Measurements from ENCODE around the gene ULK2.
"Not testable (repeated sequence)": the region's sequence is repeated elsewhere in the genome, so short reads cannot be mapped to it uniquely, and the experiment has no call there.

ULK2 gene

GRCh38 chr17:19865021-19865420 is 2.7 kb downstream of the ULK2 start:
- no peak for DNase-seq (ENCODE audit: low read depth in 2 of 2)

- not testable (repeated sequence) for DNase-seq (ENCODE audit: low read depth in 2 of 2)
Observed at GRCh38 chr17:19860647-19861177, 7.0 kb downstream of the ULK2 start.

DNA sequence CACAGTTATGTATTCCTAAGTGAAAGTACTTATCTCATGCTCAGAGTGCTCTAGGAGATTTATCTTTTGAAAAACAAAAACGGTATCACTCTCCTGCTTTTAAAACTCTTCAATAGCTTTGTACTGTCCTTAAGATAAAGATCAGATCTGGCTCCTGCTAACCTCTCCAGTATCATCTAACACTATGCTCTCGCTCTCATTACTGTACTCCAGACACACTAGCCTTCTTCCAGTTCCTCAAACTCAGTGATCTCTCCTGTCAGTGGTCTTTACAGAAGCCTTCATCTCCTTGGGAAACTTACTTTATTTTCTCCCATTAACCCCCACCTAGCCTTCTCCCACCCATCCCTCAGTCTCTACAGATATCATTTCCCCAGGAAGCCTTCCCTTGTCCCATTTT is 10.1 kb downstream of the ULK2 start:
- no peak for DNase-seq (ENCODE audit: low read depth in 2 of 2)

- no peak for DNase-seq (ENCODE audit: low read depth in 2 of 2)
Observed at GRCh38 chr17:19833914-19834313, 33.8 kb downstream of the ULK2 start.

DNA sequence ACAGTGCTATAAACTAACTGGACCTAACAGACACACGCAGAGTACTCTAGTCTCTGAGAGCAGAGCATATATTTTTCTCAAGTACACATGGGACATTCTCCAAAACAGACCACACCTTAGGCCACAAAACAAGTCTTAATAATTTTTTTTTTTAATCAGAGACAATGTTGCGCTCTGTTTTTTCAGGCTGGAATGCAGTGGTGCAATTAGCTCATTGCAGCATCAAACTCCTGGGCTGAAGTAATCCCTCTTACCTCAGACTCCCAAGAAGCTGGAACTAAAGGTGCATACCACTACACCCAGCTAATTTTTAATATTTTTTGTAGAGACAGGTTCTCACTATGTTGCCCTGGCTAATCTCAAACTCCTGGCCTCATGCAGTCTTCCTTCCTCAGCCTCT is 37.7 kb downstream of the ULK2 start:
- DNase-seq (ENCODE audit: low read depth in 2 of 2) = no peak

DNA sequence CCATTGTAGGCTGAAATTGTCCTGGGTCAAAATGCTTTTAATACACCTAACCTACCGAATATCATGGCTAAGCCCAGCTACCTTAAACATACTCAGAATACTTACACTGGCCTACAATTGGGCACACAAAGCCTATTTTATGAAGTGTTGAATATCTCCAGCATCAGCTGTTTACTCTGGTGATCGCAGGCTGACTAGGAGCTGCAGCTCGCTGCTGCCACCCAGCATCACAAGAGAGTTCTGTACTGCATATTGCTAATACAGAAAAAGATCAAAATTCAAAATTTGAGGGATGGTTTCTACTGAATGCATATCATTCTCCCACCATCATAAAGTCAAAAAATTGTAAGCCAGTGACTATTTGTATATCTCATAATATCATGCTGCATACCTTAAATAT is 55.3 kb downstream of the ULK2 start:
- DNase-seq (ENCODE audit: low read depth in 2 of 2) = no peak

DNA sequence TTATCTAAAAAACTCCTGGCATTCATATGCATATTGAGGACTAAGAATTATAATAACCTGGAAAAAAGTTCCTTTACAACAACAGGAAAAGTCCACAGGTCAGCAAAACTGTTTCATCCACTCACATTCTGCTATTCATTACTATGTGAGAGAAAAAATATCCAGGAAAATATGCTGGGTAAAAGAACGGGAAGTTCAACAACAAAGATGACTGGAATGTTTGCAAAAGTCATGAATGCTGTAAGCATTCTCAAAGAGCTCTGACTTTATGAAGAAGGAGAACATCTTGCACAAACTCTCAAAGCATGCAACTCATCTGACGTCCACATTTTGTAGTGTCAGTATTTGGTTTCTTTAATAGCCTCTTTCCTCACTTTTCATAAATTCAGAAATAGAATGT is 62.7 kb downstream of the ULK2 start:
- no peak for DNase-seq (ENCODE audit: low read depth in 2 of 2)

GRCh38 chr17:19800571-19800970 is 67.2 kb downstream of the ULK2 start:
- DNase-seq (ENCODE audit: low read depth in 2 of 2) = no peak

DNA sequence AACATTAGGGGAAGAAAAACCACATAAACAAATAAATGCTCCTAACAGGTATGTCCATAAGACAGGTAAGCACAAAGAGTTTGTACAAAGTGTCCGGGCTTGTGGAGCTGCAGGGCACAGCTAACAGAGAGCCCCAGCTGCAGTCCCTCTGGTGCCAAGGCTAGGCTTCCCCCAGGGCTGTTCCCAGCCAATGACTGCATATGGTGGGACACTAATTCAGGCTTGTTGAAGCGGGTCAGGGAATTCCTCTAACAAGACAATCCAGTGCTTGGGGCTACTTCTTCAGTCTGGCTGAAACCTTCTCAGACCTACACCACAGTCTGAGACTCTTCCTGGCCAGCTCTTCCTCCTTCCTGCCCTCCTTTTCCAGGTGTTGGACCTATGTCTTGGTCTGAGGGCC is 67.9 kb downstream of the ULK2 start:
- no peak for DNase-seq (ENCODE audit: low read depth in 2 of 2)

DNA sequence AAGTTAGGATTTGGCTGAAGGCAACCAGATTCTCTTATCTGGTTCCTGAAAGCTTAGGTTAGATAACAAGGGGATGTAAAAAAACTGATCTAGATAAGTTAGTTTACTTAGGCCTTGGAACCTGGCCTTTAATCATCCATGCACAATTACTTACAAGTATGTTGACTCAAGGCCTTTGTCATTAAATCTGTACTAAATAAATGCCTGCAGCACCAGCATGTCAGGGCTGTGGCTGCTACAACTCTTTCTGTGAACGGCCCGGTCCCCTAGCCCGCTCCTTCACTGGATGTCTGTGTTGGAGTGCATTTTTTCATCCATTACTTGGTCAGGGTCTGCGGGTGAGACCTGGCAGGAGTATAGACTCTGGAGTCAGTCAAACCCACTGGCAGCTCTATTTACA is 71.3 kb downstream of the ULK2 start:
- no peak for DNase-seq (ENCODE audit: low read depth in 2 of 2)

GRCh38 chr17:19791918-19792550 is 75.7 kb downstream of the ULK2 start:
- no peak for DNase-seq (ENCODE audit: low read depth in 2 of 2)

DNA sequence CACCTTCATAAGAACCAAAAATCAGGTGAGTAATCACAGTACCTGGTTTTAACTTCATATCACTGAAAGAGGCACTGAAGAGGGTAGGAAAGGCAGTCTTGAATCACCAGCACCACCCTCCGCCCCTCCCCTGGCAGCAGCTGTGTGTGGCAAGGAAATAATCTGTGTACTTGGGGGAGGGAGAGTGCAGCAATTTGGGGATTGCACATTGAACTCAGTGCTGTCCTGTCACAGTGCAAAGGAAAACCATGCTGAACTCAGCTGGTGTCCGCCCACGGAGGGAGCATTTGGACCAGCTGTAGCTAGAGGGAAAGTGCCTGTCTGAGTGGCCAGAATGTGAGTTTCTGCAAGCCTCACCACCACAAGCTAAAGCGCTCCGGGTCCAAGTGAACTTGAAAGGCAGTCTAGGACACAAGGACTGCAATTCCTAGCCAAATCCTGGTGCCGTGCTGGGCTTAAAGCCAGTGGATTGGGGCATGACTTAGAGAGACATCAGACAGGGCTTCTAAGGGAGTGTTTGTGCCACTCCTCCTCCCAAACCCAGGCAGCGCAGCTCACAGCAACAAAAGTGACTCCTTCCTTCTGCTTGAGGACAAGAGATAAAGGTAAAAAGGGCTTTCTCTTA is 79.9 kb downstream of the ULK2 start:
- no peak for DNase-seq (ENCODE audit: low read depth in 2 of 2)

- no peak for DNase-seq (ENCODE audit: low read depth in 2 of 2)
Observed at GRCh38 chr17:19785854-19786253, 81.9 kb downstream of the ULK2 start.

- DNase-seq (ENCODE audit: low read depth in 2 of 2) = no peak
Observed at GRCh38 chr17:19781488-19782458, 86.0 kb downstream of the ULK2 start.

- no peak for DNase-seq (ENCODE audit: low read depth in 2 of 2)
Observed at GRCh38 chr17:19780846-19781245, 86.9 kb downstream of the ULK2 start.

GRCh38 chr17:19773534-19773933 is 94.2 kb downstream of the ULK2 start:
- DNase-seq (ENCODE audit: low read depth in 2 of 2) = no peak

DNA sequence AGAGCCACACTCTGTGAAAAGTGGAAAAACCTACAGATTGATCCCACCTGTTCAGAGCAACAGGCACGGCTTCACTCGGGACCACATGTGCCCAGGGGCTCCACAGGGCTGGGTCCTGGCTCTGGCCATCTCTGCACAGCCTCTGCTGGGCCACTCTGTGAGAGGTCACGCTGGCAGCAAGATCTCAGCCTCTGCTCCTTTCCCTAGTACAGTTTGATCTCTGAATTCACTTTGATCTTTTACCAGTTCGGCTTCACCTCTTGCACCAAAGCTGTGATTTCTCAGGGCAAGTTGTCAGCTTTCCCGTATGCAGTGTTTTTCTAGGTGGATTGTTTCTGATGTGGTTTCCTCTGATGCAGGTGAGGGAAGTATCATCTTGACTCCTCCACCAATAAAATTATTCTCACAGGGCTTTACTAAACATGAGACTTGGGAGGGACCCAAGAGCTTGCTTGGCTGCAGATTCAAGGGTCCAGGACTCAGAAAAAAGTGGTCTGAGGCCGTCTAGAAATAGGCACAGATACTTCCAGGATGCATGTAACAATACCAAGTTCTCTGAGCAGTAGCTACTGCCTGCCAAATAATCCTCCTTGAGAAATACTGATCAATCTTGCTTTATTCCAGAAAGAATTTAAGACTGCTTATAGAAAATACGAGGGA is 95.6 kb downstream of the ULK2 start:
- DNase-seq (ENCODE audit: low read depth in 2 of 2) = no peak

DNA sequence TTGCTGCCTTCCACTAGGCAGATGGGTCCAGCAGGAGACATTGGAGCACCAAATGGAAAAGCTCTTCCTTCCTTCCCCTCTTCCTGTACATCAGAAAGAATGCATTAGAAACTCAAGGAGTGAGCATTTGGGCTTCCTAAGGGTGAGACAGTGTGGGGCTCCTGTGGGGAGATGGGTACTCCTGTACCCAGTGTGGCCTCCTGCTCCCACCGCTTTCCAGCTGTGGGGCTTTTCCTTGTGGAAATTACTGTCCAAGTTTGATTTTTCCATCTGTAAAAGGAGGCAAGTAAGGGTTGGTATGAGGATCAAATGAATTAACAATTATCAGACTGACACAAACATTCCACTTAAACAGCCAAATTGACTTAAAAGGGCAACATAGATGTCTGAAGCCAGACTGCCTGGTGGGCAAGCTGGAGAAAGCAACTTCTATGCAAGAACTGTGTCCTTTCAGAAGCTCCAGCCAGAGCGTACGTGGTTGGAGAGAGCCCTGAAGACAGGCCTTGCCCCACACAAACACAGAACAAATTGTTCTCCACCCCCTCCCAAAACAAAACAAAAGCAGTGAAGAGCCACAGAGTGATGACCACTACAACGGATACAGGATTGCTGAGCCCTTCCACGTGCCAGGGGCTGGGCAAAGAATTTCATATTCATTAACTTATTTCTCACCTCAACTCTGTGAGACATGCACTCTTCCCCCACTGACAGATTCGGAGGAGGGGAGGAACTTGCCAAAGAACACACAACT is 96.6 kb downstream of the ULK2 start:
- DNase-seq (ENCODE audit: low read depth in 2 of 2) = no peak

GRCh38 chr17:19769946-19770652 is 97.6 kb downstream of the ULK2 start:
- no peak for DNase-seq (ENCODE audit: low read depth in 2 of 2)

GRCh38 chr17:19768046-19768782 is 99.5 kb downstream of the ULK2 start:
- DNase-seq (ENCODE audit: low read depth in 2 of 2) = no peak
